PFSK-1 (cell line): ENCODE results near the gene NTN3.

Source experiments
- FOXP2 ChIP-seq: optimal IDR thresholded peaks from 2 replicates; pipeline ENCODE3; 2011; ENCODE audit warnings: borderline replicate concordance, control low read depth, inconsistent platforms; ENCODE audit not compliant: insufficient read depth; ENCODE audit errors: extremely low read length, extremely low read depth
- POLR2AphosphoS5 ChIP-seq: IDR thresholded peaks from 2 replicates; pipeline ENCODE4 v1.6.1; 2012; ENCODE audit warnings: low read depth, mild to moderate bottlenecking, control low read depth, low read length, moderate library complexity
- REST ChIP-seq, 2 experiments: IDR thresholded peaks; 2 replicates each; pipeline versions ENCODE4 v1.6.1 to v1.8.0; 2011 to 2012; ENCODE audit warnings: low read depth in 2 of 2, low read length in 2 of 2, control low read depth in 1 of 2, inconsistent platforms in 1 of 2, mild to moderate bottlenecking in 1 of 2, moderate library complexity in 1 of 2; ENCODE audit not compliant: insufficient read depth in 1 of 2
- SIN3A ChIP-seq: IDR thresholded peaks from 2 replicates; pipeline ENCODE4 v1.6.1; 2012; ENCODE audit warnings: mild to moderate bottlenecking, low read length, moderate library complexity, borderline replicate concordance; ENCODE audit not compliant: insufficient read depth
- TAF1 ChIP-seq: IDR thresholded peaks from 2 replicates; pipeline ENCODE4 v1.6.1; 2012; ENCODE audit warnings: low read length, control low read depth, borderline replicate concordance; ENCODE audit not compliant: insufficient read depth

DNA sequence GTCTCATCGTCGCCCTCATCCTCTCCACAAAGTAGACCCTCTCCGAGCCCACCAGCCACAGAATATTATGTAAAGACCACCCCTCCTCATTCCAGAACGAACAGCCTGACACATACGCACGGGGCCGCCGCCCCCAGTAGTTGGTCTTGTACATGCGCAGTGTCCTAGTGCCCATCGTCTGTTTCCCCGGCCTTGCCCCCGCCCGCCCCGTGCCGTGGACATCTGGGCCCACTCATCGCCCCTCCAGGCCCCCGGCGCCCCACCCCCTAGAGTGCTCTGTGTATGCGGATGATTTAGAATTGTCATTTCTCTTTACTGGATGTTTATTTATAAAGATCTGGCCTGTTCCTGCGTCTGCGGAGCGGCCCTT lies 48.6 kb downstream of the NTN3 start:
- TF ChIP-seq REST (IDR thresholded peaks at IDR 0.05; ENCODE audit: insufficient read depth in 1 of 2, low read depth in 2 of 2, low read length in 2 of 2) (no peak), POLR2AphosphoS5 (no peak), SIN3A (no peak), TAF1 (no peak), FOXP2 (no peak)
